Astrocyte (in vitro differentiated cells and primary cell): ENCODE results near the gene COL2A1. TPM values are rescaled to one million over a fixed set of nuclear protein-coding genes. Genes with fewer than 3 reads are reported as not detected.

ENCODE experiments used
- DNase-seq: peaks from one replicate; pipeline ENCODE4 v3.0.0-alpha.2; 2010; ENCODE audit warnings: low read depth
- FAIRE-seq: peaks from 2 replicates; lab custom pipeline; 2011; peaks lifted over from hg19 to GRCh38; lab: Jason Lieb, UNC
- H2AFZ ChIP-seq: 2 replicates; pipeline ENCODE4 v1.6.0; 2012; ENCODE audit warnings: low read depth, low read length, inconsistent platforms
- H3K27ac ChIP-seq: 2 replicates; pipeline ENCODE4 v1.5.1; 2011; ENCODE audit warnings: low read depth, low read length, inconsistent platforms
- H3K27me3 ChIP-seq: 2 replicates; pipeline ENCODE4 v1.6.0; 2011; ENCODE audit warnings: low read length, inconsistent platforms; ENCODE audit not compliant: insufficient read depth
- H3K36me3 ChIP-seq: 2 replicates; pipeline ENCODE4 v1.5.1; 2011; ENCODE audit warnings: low read length, inconsistent platforms; ENCODE audit not compliant: insufficient read depth
- H3K4me1 ChIP-seq: 2 replicates; pipeline ENCODE4 v1.5.1; 2011; ENCODE audit warnings: low read length, inconsistent platforms; ENCODE audit not compliant: insufficient read depth
- H3K4me2 ChIP-seq: 2 replicates; pipeline ENCODE4 v1.6.0; 2012; ENCODE audit warnings: low read length, inconsistent platforms
- H3K4me3 ChIP-seq: 2 replicates; pipeline ENCODE4 v1.5.1; 2011; ENCODE audit warnings: low read depth, mild to moderate bottlenecking, low read length, inconsistent platforms; ENCODE audit not compliant: insufficient read depth
- H3K79me2 ChIP-seq: 2 replicates; pipeline ENCODE4 v1.6.0; 2012; ENCODE audit warnings: mild to moderate bottlenecking, low read length, inconsistent platforms; ENCODE audit not compliant: insufficient read depth
- H3K9ac ChIP-seq: 2 replicates; pipeline ENCODE4 v1.6.0; 2012; ENCODE audit warnings: mild to moderate bottlenecking, low read length, inconsistent platforms
- H3K9me3 ChIP-seq: 2 replicates; pipeline ENCODE4 v1.5.1; 2012; ENCODE audit warnings: low read depth, mild to moderate bottlenecking, low read length, inconsistent platforms; ENCODE audit not compliant: insufficient read depth
- H4K20me1 ChIP-seq: 2 replicates; pipeline ENCODE4 v1.6.0; 2012; ENCODE audit warnings: low read length, inconsistent platforms; ENCODE audit not compliant: insufficient read depth
- H3K27ac Mint-ChIP-seq: one replicate; pipeline ENCODE4 v1.8.0; 2021; ENCODE audit warnings: mild to moderate bottlenecking, mixed read lengths; ENCODE audit not compliant: unreplicated experiment
- H3K27me3 Mint-ChIP-seq: one replicate; pipeline ENCODE4 v1.8.0; 2021; ENCODE audit warnings: low read depth, mixed read lengths; ENCODE audit not compliant: unreplicated experiment
- H3K36me3 Mint-ChIP-seq: one replicate; pipeline ENCODE4 v1.8.0; 2021; ENCODE audit warnings: low read depth, mixed read lengths; ENCODE audit not compliant: unreplicated experiment
- H3K4me1 Mint-ChIP-seq: one replicate; pipeline ENCODE4 v1.8.0; 2021; ENCODE audit warnings: low read depth, mixed read lengths; ENCODE audit not compliant: unreplicated experiment
- H3K4me3 Mint-ChIP-seq: one replicate; pipeline ENCODE4 v1.8.0; 2021; ENCODE audit warnings: mild to moderate bottlenecking, moderate library complexity, mixed read lengths; ENCODE audit not compliant: unreplicated experiment
- H3K9me3 Mint-ChIP-seq: one replicate; pipeline ENCODE4 v1.8.0; 2021; ENCODE audit warnings: mild to moderate bottlenecking, mixed read lengths; ENCODE audit not compliant: unreplicated experiment
- EZH2 ChIP-seq: IDR thresholded peaks from 2 replicates; pipeline ENCODE4 v1.6.1; 2012; ENCODE audit warnings: mild to moderate bottlenecking, low read length, inconsistent platforms; ENCODE audit not compliant: insufficient read depth
- total RNA-seq: library from RNA; stranded (reverse); gene quantifications from 2 replicates; pipeline ENCODE4 v1.2.1, GENCODE V29; 2021
- TF ChIP-seq, protein P1 (sequence below): IDR thresholded peaks from 2 replicates; pipeline ENCODE4 v1.5.1; 2011; ENCODE audit warnings: low read depth, mild to moderate bottlenecking, inconsistent platforms, low read length, moderate library complexity; ENCODE audit not compliant: insufficient read depth

Gene COL2A1
- total RNA-seq, 1 donor from 2014 or later, result 20.3 TPM

GRCh38 chr12:47980779-47981495, 23.3 kb downstream of the COL2A1 start:
- H2AFZ ChIP-seq, result no peak overlapping the region
- Mint-ChIP-seq H3K27me3 (peaks cover 24% of the 10 kb centered on the region), H3K4me1 (peaks cover 3% of the 10 kb centered on the region), H3K36me3 (peaks cover 6% of the 10 kb centered on the region), H3K4me3 (no peak overlapping the region), H3K9me3 (peaks cover 5% of the 10 kb centered on the region), H3K27ac (no peak overlapping the region)
- H3K36me3 ChIP-seq, result no peaks in the 10 kb centered on the region
- DNase-seq (no peak), FAIRE-seq (no peak)
- no peak overlapping the region for H3K27ac ChIP-seq
- no peaks in the 10 kb centered on the region for H3K4me1 ChIP-seq
- TF ChIP-seq, protein P1, sequence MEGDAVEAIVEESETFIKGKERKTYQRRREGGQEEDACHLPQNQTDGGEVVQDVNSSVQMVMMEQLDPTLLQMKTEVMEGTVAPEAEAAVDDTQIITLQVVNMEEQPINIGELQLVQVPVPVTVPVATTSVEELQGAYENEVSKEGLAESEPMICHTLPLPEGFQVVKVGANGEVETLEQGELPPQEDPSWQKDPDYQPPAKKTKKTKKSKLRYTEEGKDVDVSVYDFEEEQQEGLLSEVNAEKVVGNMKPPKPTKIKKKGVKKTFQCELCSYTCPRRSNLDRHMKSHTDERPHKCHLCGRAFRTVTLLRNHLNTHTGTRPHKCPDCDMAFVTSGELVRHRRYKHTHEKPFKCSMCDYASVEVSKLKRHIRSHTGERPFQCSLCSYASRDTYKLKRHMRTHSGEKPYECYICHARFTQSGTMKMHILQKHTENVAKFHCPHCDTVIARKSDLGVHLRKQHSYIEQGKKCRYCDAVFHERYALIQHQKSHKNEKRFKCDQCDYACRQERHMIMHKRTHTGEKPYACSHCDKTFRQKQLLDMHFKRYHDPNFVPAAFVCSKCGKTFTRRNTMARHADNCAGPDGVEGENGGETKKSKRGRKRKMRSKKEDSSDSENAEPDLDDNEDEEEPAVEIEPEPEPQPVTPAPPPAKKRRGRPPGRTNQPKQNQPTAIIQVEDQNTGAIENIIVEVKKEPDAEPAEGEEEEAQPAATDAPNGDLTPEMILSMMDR, result no peak
- no peak for TF ChIP-seq EZH2
- H3K4me3 ChIP-seq, result no peak overlapping the region
- no peaks in the 10 kb centered on the region for H3K79me2 ChIP-seq
- no peaks in the 10 kb centered on the region for H4K20me1 ChIP-seq
- no peak overlapping the region for H3K9ac ChIP-seq
- no peaks in the 10 kb centered on the region for H3K9me3 ChIP-seq
- H3K27me3 ChIP-seq, result no peaks in the 10 kb centered on the region
- no peak overlapping the region for H3K4me2 ChIP-seq

DNA sequence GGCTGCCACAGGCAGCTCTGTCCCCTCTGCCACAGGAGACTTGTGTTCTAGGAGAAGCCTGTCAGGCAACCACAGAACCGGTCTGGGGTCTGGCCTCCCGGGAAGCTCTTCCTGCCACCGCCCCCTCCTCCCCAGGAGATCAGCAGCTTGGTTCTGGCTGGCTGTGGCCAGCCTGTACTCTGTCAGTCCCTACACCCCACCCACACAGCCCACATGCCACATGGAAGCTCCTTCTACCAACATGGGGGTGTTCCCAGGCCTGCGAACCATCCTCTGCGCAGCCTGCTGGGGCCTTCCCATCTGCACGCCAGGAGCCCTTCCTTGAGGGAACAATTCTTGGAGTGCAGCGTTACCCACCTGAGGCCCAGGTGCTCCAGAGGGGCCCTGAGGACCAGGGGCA, 24.1 kb downstream of the COL2A1 start:
- Histone ChIP-seq H4K20me1 (no peaks in the 10 kb centered on the region), H3K79me2 (no peaks in the 10 kb centered on the region), H3K9me3 (no peaks in the 10 kb centered on the region), H3K4me1 (no peaks in the 10 kb centered on the region), H3K4me2 (no peak overlapping the region), H3K27ac (no peak overlapping the region), H3K36me3 (no peaks in the 10 kb centered on the region), H3K9ac (no peak overlapping the region), H2AFZ (no peak overlapping the region), H3K4me3 (no peak overlapping the region), H3K27me3 (no peaks in the 10 kb centered on the region)
- TF ChIP-seq, protein P1, result no peak
- no peak for TF ChIP-seq EZH2
- Mint-ChIP-seq H3K27ac (no peak overlapping the region), H3K36me3 (peaks cover 6% of the 10 kb centered on the region), H3K4me1 (peaks cover 3% of the 10 kb centered on the region), H3K9me3 (peaks cover 5% of the 10 kb centered on the region), H3K27me3 (peaks cover 24% of the 10 kb centered on the region), H3K4me3 (no peak overlapping the region)
- no peak for DNase-seq
- no peak for FAIRE-seq

GRCh38 chr12:47979686-47980085, 24.6 kb downstream of the COL2A1 start:
- H3K4me1 Mint-ChIP-seq, result peaks cover 3% of the 10 kb centered on the region

More at GRCh38 chr12:47979686-47980085, 24.6 kb downstream of the COL2A1 start:
- no peak overlapping the region for H2AFZ ChIP-seq
- Mint-ChIP-seq H3K36me3 (peaks cover 6% of the 10 kb centered on the region), H3K27ac (no peak overlapping the region), H3K27me3 (peaks cover 20% of the 10 kb centered on the region), H3K4me3 (no peak overlapping the region), H3K9me3 (peaks cover 5% of the 10 kb centered on the region)
- H3K9me3 ChIP-seq, result no peaks in the 10 kb centered on the region
- no peaks in the 10 kb centered on the region for H3K79me2 ChIP-seq
- H3K27me3 ChIP-seq, result no peaks in the 10 kb centered on the region
- no peak for TF ChIP-seq EZH2
- TF ChIP-seq, protein P1, result no peak
- H3K4me3 ChIP-seq, result no peak overlapping the region
- FAIRE-seq (no peak), DNase-seq (no peak)
- H3K27ac ChIP-seq, result no peak overlapping the region
- no peak overlapping the region for H3K9ac ChIP-seq
- H4K20me1 ChIP-seq, result no peaks in the 10 kb centered on the region
- no peak overlapping the region for H3K4me2 ChIP-seq
- H3K4me1 ChIP-seq, result no peaks in the 10 kb centered on the region
- H3K36me3 ChIP-seq, result no peaks in the 10 kb centered on the region
